ENCODE data around the gene RAD52. TPM values are rescaled to one million over a fixed set of nuclear protein-coding genes. Genes with fewer than 3 reads are reported as not detected.
A peak's percentile ranks its signal among the peaks of the same experiment; 100 is the strongest.
"Not testable (repeated sequence)": the region's sequence is repeated elsewhere in the genome, so short reads cannot be mapped to it uniquely, and the experiment has no call there.

RAD52 gene
- total RNA-seq, 1 experiment from 2014 or later: 15.3 TPM

GRCh38 chr12:936377-937345, 12.8 kb downstream of the RAD52 start:
- H4K91ac ChIP-seq (ENCODE audit: insufficient read length, low read depth, low read length): no peak overlapping the region
- no peak overlapping the region for H2BK5ac ChIP-seq (ENCODE audit: insufficient read length, low read length)
- no peaks in the 10 kb centered on the region for H3K9me3 Mint-ChIP-seq
- H3K79me1 ChIP-seq (ENCODE audit: insufficient read depth, low read depth, low read length, poor library complexity, severe bottlenecking): peaks cover 3% of the 10 kb centered on the region
- no peak for DNase-seq
- H3K9me3 ChIP-seq (ENCODE audit: control insufficient read depth, low read depth, low read length): no peaks in the 10 kb centered on the region
- no peak overlapping the region for H3K4ac ChIP-seq (ENCODE audit: low read depth, low read length)
- no peak overlapping the region for H2BK120ac ChIP-seq (ENCODE audit: low read depth, low read length, poor library complexity, severe bottlenecking)
- H3K56ac ChIP-seq (ENCODE audit: insufficient read length, low read depth, low read length): no peak overlapping the region
- no peak overlapping the region for H3K27ac ChIP-seq (ENCODE audit: insufficient read length, low read depth, low read length)
- H3K9ac ChIP-seq (ENCODE audit: extremely low read depth, insufficient read length, low read length): no peak overlapping the region
- TF ChIP-seq, protein P1, sequence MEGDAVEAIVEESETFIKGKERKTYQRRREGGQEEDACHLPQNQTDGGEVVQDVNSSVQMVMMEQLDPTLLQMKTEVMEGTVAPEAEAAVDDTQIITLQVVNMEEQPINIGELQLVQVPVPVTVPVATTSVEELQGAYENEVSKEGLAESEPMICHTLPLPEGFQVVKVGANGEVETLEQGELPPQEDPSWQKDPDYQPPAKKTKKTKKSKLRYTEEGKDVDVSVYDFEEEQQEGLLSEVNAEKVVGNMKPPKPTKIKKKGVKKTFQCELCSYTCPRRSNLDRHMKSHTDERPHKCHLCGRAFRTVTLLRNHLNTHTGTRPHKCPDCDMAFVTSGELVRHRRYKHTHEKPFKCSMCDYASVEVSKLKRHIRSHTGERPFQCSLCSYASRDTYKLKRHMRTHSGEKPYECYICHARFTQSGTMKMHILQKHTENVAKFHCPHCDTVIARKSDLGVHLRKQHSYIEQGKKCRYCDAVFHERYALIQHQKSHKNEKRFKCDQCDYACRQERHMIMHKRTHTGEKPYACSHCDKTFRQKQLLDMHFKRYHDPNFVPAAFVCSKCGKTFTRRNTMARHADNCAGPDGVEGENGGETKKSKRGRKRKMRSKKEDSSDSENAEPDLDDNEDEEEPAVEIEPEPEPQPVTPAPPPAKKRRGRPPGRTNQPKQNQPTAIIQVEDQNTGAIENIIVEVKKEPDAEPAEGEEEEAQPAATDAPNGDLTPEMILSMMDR (conservative IDR thresholded peaks at IDR 0.05): no peak
- H3K79me2 ChIP-seq (ENCODE audit: insufficient read depth, low read length): no peaks in the 10 kb centered on the region; the same call in 1 of the 2 replicates
- no peak overlapping the region for H3K4me3 Mint-ChIP-seq
- no peak overlapping the region for H3K14ac ChIP-seq (ENCODE audit: insufficient read depth, low read length)
- H2AFZ ChIP-seq (ENCODE audit: low read length): no peak overlapping the region
- H3K36me3 Mint-ChIP-seq (ENCODE audit: insufficient read depth in 1 of 3, low read depth in 3 of 3): peaks cover 10 to 46% (median 35%) of the 10 kb centered on the region in 3 experiments; a peak in 6 of 7 replicates
- H2AK5ac ChIP-seq (ENCODE audit: insufficient read length, low read length): no peak overlapping the region
- H3K27me3 Mint-ChIP-seq (ENCODE audit: low read depth): no peaks in the 10 kb centered on the region
- H3K18ac ChIP-seq (ENCODE audit: insufficient read length, low read depth, low read length): no peak overlapping the region
- H3K23me2 ChIP-seq (ENCODE audit: insufficient read length, low read depth, low read length, poor library complexity, severe bottlenecking): no peaks in the 10 kb centered on the region
- no peak overlapping the region for H2BK12ac ChIP-seq (ENCODE audit: insufficient read length, low read depth, low read length)
- H3K4me1 Mint-ChIP-seq: no peaks in the 10 kb centered on the region
- WGBS (ENCODE audit: extremely low coverage, insufficient read length, low lambda C conversion rate): no CpG with 5 or more reads among the region's 8 CpGs
- no peak overlapping the region for H2BK20ac ChIP-seq (ENCODE audit: low read depth, low read length, poor library complexity, severe bottlenecking)
- no peak overlapping the region for H3K23ac ChIP-seq (ENCODE audit: insufficient read length, low read depth, low read length)
- peak overlapping the region in 2 of 3 experiments; percentile 60 to 75; a peak in 1 of 7 replicates for H3K27ac Mint-ChIP-seq
- no peak overlapping the region for H3K4me2 ChIP-seq (ENCODE audit: insufficient read depth, insufficient read length, low read length)
- no peak overlapping the region for H2BK15ac ChIP-seq (ENCODE audit: low read depth, low read length)
- H3K4me1 ChIP-seq (ENCODE audit: insufficient read depth, low read length): no peaks in the 10 kb centered on the region
- no peaks in the 10 kb centered on the region for H4K20me1 ChIP-seq (ENCODE audit: control insufficient read depth, insufficient read depth, insufficient read length)
- no peak overlapping the region for H4K8ac ChIP-seq (replicated peaks; ENCODE audit: insufficient read length, low read depth, low read length)
- H3T11ph ChIP-seq (ENCODE audit: low read length): no peak overlapping the region
- no peak overlapping the region for H4K5ac ChIP-seq (ENCODE audit: insufficient read length, low read depth, low read length)
- H3K27me3 ChIP-seq (ENCODE audit: insufficient read depth, low read length): no peaks in the 10 kb centered on the region

DNA sequence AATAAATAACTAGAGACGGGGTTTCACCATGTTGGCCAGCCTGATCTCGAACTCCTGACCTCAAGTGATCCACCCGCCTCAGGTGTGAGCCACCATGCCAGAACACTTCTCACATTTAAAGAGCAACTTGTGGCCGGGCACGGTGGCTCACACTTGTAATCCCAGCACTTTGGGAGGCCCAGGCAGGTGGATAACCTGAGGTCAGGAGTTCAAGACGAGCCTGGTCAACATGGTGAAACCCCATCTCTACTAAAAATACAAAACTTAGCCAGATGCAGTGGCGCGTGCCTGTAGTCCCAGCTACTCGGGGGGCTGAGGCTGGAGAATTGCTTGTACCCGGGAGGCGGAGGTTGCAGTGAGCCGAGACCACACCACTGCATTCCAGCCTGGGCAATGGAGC, 13.6 kb downstream of the RAD52 start:
- no CpG with 5 or more reads among the region's 12 CpGs for WGBS (ENCODE audit: extremely low coverage, insufficient read length, low lambda C conversion rate)
- not testable (repeated sequence) for H3K9me3 Mint-ChIP-seq; H3K27me3 Mint-ChIP-seq (ENCODE audit: low read depth)

More for the DNA sequence above, 13.6 kb downstream of the RAD52 start:
- not testable (repeated sequence) for H3K27ac Mint-ChIP-seq; H3K4me1 ChIP-seq (ENCODE audit: insufficient read depth, low read length); H3K23me2 ChIP-seq (ENCODE audit: insufficient read length, low read depth, low read length, poor library complexity, severe bottlenecking); H3K4ac ChIP-seq (ENCODE audit: low read depth, low read length); DNase-seq; H4K8ac ChIP-seq (replicated peaks; ENCODE audit: insufficient read length, low read depth, low read length); H2AFZ ChIP-seq (ENCODE audit: low read length); H4K20me1 ChIP-seq (ENCODE audit: control insufficient read depth, insufficient read depth, insufficient read length); H4K91ac ChIP-seq (ENCODE audit: insufficient read length, low read depth, low read length); H3K9ac ChIP-seq (ENCODE audit: extremely low read depth, insufficient read length, low read length); H3K56ac ChIP-seq (ENCODE audit: insufficient read length, low read depth, low read length); H3K4me2 ChIP-seq (ENCODE audit: insufficient read depth, insufficient read length, low read length); H3K79me1 ChIP-seq (ENCODE audit: insufficient read depth, low read depth, low read length, poor library complexity, severe bottlenecking); H2BK20ac ChIP-seq (ENCODE audit: low read depth, low read length, poor library complexity, severe bottlenecking); H3K9me3 ChIP-seq (ENCODE audit: control insufficient read depth, low read depth, low read length); H3K4me3 Mint-ChIP-seq; H3K27ac ChIP-seq (ENCODE audit: insufficient read length, low read depth, low read length); H3K4me1 Mint-ChIP-seq; H2BK15ac ChIP-seq (ENCODE audit: low read depth, low read length); H2BK5ac ChIP-seq (ENCODE audit: insufficient read length, low read length); H3K79me2 ChIP-seq (ENCODE audit: insufficient read depth, low read length); H2AK5ac ChIP-seq (ENCODE audit: insufficient read length, low read length); H2BK12ac ChIP-seq (ENCODE audit: insufficient read length, low read depth, low read length); H2BK120ac ChIP-seq (ENCODE audit: low read depth, low read length, poor library complexity, severe bottlenecking); H3K14ac ChIP-seq (ENCODE audit: insufficient read depth, low read length); H4K5ac ChIP-seq (ENCODE audit: insufficient read length, low read depth, low read length); H3K23ac ChIP-seq (ENCODE audit: insufficient read length, low read depth, low read length); H3K27me3 ChIP-seq (ENCODE audit: insufficient read depth, low read length); H3T11ph ChIP-seq (ENCODE audit: low read length); H3K18ac ChIP-seq (ENCODE audit: insufficient read length, low read depth, low read length)
- peaks cover 14 to 51% (median 43%) of the 10 kb centered on the region in 3 experiments; a peak in 6 of 7 replicates for H3K36me3 Mint-ChIP-seq (ENCODE audit: insufficient read depth in 1 of 3, low read depth in 3 of 3)
